GM19099 (cell line): ENCODE data around the gene SLC25A23.

ENCODE experiments used
- POLR2A ChIP-seq: IDR thresholded peaks from 3 replicates; pipeline ENCODE4 v1.6.1; 2011; ENCODE audit warnings: low read depth; ENCODE audit not compliant: insufficient read length; ENCODE audit errors: extremely low read depth

The SLC25A23 gene

DNA sequence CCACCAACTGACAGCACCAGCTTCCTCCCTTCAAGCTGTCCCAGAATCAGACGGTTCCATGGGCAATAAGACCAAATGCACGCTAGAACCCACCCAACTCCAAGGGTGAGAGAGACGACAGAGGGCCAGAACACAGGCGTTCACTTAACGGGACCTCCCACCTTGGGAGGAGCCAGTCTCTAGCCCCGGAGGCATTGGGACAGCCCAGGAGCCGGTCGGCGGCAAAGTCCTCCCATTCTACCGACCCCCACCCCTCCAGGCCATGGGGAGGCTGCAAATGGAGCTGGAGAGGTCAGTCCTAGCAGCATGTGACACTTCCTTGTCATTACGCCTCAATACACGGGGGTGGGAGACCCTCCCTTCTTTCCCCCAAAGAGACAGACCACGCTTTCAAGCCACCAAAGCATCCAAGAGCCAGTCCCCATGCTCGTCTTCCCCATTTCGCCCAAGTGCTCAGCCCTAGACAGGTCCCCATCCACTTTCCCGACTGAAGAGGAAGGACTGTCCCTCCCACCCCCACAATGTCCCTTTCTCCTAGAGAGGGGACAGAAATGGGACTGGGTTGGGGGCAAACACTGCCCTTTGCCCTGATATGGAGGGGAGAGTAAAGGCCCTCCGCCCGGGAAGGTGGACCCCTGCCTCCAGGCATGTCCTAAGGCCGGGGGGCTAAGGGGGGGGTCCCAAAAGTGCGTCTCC lies 35.9 kb downstream of the SLC25A23 start:
- TF ChIP-seq POLR2A, result no peak

DNA sequence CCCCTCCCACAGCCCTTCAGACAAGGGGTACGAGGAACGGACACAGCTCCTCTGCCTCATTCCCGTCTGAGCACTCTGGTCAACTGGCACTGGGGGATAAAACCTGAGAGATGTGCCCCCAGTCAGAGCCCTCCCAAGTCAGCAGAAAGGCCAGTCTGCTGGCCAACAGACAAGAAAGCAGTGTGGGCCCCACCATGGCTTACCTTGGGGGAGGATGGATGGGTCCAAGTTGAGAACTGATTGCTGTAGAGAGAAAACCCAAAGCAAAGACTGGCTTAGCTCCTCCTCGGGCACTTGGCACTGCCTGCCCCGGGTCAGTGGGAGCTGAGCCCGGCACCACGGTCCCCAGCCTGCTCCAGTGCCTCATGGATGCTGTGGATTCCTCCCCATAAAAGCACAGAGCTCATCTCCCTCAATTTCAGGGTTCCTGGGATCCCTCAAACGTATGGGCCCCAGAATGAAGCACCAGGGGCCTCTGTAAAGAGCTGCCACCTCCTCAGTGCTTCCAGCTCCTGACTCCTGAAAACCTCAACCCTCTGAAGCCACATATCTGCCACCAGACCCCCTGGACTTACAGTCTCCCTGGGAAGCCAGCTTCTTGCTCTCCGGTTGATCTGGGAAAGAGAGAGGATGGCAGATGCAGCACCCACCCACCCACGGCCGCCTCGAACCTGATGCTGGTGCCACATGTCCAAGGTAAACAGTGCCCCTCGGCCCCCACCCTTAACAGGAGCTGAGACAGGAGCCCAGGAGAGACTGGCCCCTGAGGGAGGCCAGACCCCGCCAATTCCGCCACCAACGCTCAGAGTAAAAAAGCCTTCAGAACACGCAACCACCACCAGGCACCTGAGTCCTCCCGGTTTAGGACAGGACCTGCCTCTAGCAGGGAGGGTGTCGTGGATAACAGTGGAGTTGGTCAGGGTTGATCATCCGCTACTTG lies 38.2 kb downstream of the SLC25A23 start:
- TF ChIP-seq POLR2A, result no peak

DNA sequence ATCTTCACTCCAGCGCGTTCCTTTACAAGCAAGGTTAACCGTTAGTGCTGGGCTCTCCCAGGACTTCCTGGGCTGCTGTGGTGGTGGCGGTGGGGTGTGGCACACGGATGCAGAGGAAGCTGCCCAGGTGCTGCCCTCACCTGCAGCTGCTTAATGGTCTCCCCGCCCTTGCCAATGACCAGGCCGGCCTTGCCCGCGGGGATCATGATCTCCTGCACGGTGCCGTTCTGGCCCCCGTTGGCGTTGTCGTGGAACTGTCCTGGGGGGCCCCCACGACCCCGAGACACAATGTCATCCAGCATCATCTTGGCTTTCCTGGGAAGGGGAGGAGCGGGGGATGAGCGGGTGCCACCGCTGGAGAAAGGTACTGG lies 41.0 kb downstream of the SLC25A23 start:
- no peak for TF ChIP-seq POLR2A

DNA sequence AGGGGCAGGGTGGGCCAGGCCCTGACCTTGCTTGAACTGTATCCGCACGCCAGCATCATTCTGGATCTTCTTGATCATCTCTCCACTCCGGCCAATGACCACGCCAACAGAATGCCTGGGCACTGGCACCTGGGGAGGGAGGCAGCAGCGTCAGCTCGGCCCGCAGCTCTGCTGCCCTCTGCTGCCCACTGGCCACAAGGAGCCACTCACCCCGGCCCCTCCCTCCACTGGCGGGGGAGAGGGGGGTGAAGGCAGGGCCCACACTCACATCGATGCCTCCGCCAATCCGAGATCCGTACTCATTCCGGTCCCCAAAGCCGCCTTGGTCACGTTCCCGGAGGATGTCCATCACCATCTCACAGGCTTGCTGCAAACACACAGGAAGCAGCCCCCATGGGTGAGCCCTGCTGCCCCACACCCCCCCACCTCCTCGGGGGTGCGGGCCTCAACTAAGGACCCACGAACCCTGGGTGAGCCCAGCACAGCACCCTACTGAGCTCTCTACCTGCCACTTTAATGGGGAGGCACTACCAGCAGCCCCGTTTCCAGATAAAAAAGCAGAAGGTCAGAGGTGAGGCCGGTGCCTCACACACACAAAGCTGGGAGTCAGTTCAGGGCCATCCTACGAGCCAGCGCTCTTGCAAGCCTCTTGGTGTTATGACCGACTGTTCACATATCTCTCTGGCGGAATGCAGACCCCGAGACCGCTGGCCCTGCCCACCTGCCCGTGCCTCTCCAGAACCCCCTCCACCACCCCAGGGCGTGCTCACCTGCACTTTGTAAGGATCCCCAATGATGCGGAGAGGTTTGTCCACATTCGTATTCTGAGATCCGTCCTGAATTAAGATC lies 41.7 kb downstream of the SLC25A23 start:
- no peak for TF ChIP-seq POLR2A

DNA sequence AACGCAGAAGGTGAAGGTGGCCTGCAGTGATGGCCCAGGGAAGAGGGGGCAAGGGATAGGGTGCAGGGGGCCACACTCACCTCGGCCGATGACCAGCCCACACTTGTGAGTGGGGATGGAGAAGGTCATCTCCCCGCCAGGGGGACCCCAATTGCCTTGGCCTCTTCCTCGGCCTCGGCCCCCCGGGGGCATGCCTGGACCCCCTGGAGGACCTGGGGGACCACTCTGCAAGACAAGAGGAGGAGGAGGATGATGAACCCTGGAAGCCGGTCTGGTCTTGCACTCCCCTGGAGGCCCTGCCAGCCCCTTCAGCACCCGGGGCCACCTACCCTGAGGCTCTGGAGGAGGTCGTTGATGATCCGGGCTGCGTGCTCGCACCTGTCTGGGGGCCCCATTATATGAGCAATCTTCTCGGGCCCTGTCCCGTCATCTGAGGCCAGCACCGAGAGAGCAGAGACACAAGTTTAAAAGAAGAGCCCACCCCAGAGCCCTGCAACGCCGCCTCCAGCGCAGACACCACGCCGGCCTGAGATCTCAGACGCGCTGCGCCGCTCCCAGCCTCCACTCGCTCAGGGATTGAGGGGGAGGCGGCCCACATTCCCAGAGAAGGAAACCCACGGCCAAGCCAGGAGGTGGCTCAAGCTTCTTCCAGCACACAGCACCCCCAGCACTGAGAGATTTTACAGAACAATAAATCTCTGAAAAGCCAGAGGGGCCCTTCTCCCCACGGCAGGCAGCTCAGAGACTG lies 42.8 kb downstream of the SLC25A23 start:
- TF ChIP-seq POLR2A, result no peak

DNA sequence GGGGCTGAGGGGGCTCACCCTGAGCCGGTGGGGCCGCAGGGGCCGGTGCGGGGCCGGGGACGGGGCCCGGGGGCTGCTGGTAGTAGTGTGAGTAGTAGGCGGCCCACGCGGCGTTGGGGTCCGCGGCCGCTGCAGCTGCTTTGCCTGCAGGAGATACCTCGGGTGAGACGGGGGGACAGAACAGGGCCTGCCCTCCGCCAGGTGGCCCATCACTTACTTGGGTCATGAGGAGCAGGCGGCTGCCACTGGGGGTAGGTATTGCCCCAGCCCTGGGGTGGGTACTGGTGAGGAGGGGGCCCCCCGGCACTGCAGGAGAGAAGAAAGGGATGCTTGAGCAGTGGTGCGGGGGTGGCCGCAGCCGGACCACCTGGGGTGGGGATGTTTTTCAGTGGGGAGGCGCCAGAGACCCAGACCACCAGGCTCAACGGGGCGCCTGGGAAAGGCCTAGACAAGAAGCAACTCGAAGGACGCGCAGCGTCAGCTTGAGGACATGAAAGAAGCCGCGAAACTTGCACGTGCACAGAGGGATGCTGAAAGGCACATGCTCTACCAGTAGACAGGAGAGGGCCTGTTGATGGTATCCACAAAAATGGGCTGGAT lies 43.9 kb downstream of the SLC25A23 start:
- no peak for TF ChIP-seq POLR2A

DNA sequence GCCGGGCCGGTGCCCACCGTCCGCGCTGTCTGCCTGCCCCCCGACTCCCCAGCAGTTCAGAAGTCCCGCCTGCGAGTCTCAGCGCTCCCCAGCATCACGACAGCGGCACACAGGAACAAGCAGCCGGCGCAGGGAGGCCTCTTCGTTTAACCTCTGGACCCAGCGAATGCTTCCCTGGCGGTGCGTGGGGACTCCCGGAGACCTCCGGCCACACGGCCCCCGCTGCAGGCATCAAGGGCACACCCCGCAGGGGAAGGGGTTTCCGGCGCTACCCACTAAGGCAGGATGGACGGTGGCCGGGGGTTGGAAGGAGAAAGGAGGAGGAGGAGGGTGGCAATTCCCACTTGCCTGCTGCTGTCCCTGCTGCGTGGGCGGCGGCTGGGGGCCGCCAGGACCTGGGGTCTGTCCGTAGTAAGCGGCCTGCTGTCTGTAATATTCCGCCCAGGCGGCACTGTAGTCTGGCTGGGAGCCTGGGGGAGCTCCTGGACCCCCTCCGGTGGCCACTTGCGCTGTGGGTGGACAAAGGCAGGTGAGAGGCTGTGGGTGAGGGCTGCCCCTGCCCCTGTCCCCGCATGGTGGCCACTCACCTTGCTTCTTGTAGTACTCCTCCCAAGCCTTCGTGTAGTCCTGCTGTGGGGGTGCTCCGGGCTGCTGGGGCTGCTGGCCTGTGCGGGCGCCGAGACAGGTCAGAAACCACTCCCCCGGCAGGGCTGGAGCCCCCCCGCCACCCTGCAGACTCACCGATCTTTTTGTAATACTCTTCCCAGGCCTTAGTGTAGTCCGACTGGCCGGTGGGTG lies 44.6 kb downstream of the SLC25A23 start:
- no peak for TF ChIP-seq POLR2A

DNA sequence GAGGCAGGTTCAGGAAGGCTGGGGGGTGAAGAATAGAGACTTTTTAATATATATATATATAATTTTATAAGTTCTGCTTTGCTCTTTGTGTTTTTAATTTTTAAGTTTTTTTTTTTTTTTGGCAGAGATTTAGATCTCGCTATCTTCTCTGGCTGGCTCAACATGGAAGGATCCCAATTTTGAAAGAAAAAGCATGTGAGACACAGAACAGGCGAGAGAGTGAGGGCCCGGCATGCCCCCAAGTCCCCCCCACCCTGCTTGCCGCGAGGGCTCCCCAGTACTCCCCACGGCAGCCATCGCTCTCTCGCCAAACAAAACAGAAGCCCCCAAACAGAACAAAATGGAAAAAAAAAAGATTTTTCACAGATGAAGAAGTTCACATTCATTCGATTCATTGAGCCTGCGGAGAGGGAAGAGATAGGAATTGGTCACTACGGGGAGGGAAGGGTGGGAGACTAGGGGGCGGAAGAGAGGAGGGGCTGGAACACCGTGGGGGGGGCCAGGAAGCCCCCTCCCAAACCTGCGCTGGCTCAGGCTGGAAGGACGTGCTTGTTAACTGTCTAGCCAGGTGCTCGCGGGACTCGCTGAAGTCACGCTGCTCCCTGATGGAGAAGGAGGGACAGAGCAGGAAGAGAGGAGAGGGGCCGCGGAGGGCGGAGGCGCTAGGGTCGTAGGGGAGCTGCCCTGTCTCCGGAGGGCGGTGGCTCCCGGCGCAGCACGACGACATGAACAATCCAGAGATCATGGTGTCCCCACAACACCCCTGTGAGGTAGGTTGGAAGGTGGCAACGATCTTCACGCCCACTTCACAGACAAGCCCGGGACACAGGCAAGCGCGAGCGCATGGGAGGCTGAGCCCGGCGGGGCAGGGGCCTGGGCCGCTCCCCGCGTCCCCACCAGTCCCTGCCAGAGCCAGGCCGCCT lies 45.6 kb downstream of the SLC25A23 start:
- no peak for TF ChIP-seq POLR2A

DNA sequence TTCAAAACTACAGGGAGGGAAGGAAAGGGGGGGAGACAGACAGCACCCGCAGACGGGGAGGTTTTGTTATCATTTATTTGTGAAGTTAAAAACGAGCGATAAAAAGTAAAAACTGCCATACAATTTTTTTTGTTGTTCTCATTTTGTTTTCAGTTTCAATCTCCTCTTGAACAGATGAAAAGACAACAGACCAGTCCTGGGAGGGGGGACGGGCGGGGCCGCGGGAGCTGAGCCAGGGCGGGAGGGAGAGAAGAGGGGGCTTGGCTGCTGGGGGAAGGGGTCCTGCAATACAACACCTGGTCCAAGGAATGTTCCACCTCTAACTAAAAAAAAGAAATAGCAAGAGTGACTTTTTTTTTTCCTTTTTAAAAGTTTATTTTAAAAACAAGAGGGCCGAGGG lies 46.3 kb downstream of the SLC25A23 start:
- no peak for TF ChIP-seq POLR2A

DNA sequence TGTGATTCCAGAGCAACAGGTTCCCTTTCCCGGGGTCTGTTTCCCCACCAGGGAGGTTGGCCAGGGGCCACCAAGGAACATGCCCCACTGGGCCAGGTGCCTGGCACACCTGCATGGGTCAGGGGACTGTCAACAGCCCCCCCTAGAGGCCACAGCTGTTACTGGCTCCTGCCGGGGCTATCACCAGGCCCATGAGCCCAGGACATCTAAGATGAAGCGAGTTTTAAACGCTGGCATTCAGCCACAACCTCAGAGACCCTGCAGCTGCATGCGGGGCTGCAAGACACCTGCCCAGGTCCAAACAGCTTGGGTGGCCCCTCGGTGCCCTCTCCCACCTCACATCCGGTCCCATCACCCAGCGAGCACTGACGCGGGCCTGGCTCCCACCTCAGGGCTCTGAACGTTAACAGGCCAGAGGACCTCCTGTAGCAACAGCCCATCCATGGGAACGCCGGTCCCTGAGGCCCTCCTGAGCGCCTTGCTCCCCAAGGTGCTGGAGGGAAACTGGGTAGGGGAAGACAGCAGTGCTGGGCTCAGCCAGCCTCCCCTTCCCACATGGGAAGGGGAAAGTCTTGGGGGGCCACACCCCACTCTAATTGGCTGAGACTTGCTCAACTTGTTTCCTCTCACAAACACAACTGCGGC lies 47.0 kb downstream of the SLC25A23 start:
- peak; percentile 12 for TF ChIP-seq POLR2A

DNA sequence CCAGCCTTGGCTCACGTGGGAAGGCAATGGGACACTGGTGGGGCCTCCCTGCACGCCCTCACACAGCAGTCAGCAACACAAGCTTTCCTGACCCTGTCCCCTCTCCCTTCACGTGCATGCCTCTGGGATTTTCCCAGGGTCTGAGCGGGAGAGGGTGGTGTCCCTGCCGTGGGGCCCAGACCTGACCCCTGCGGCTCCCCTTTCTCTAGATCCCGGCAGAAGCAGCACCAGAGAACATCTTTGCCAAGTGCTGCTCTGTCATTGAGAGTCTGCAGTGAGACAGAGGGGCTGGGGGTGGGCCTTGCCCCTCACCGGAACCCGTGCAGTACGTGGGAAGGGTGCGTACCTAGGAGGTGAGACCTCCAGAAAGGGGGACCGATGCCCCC lies 47.5 kb downstream of the SLC25A23 start:
- no peak for TF ChIP-seq POLR2A

DNA sequence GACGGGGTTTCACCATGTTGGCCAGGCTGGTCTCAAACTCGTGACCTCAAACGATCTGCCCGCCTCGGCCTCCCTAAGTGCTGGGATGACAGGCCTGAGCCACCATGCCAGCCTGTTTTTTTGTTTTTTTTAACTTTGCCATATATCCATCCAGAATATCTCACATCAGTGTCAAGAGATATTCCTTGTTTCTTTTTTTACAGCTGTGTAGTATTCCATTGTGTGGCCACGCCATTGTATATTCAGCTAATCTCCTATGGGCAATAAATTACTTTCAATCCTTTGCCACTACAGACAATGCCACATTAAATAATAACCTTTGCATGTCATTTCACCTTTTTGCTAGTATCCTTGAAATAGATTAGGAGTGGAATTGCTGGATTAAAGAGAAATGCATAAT lies 50.2 kb downstream of the SLC25A23 start:
- no peak for TF ChIP-seq POLR2A
